B cell (primary cell): ENCODE measurements around the gene IFI16. TPM values are rescaled to one million over a fixed set of nuclear protein-coding genes. Genes with fewer than 3 reads are reported as not detected.

Source experiments
- ATAC-seq: fragments of 200-7000 bp; cut with Tn5 transposase; one replicate; pipeline ENCODE4 v1.10.0; 2021; ENCODE audit warnings: low read depth, mild to moderate bottlenecking, moderate number of reproducible peaks, moderate library complexity
- CTCF ChIA-PET: fragments of 350-600 bp; sonication (Branson Sonifier 250); formaldehyde crosslinking; loops from one replicate; lab custom pipeline; 2021; ENCODE audit warnings: antibody characterized with exemption, inconsistent platforms; lab: Charles Lee
- POLR2A ChIA-PET: fragments of 350-600 bp; sonication (Branson Sonifier 250); formaldehyde crosslinking; loops from one replicate; lab custom pipeline; 2021; ENCODE audit warnings: antibody characterized with exemption; lab: Charles Lee
- DNase-seq: peaks from one replicate; pipeline ENCODE4 v3.0.0; 2013
- H2AFZ ChIP-seq: 2 replicates; pipeline ENCODE4 v1.6.1; 2012; ENCODE audit warnings: mild to moderate bottlenecking, low read depth, low read length; ENCODE audit not compliant: insufficient read depth, poor library complexity, severe bottlenecking
- H3K27ac ChIP-seq, 2 donors: 1 replicate in 1 of 2; 2 replicates in 1 of 2; pipeline ENCODE4 v1.5.1; 2012 to 2013; ENCODE audit warnings: low read length in 2 of 2, mild to moderate bottlenecking in 2 of 2, moderate library complexity in 1 of 2
- H3K27me3 ChIP-seq, 4 experiments: fragments of 200-600 bp in 1 of 4; sonication (generic) in 1 of 4; replicated peaks in 1 of 4; 1 replicate in 2 of 4; 2 replicates in 2 of 4; pipeline versions ENCODE4 v1.6.1 to v1.7.0; 2013 to 2016; ENCODE audit warnings: low read length in 3 of 4, mild to moderate bottlenecking in 2 of 4, mixed read lengths in 1 of 4, moderate library complexity in 1 of 4; ENCODE audit not compliant: insufficient read depth in 4 of 4, control insufficient read depth in 3 of 4; ENCODE audit errors: control extremely low read depth in 1 of 4
- H3K36me3 ChIP-seq, 2 experiments: replicated peaks in 1 of 2; 1 replicate in 1 of 2; 2 replicates in 1 of 2; pipeline versions ENCODE4 v1.6.1 to v1.7.1; 2013; ENCODE audit warnings: low read length in 1 of 2; ENCODE audit not compliant: insufficient read depth in 2 of 2, control insufficient read depth in 1 of 2; ENCODE audit errors: control extremely low read depth in 1 of 2, extremely low read depth in 1 of 2
- H3K4me1 ChIP-seq, 2 donors: fragments of 200-600 bp in 1 of 2; sonication (generic) in 1 of 2; 1 replicate in 1 of 2; 2 replicates in 1 of 2; pipeline versions ENCODE4 v1.5.1 to v1.6.1; 2013 to 2017; ENCODE audit warnings: low read length in 2 of 2; ENCODE audit not compliant: control insufficient read depth in 2 of 2, insufficient read depth in 2 of 2
- H3K4me2 ChIP-seq: replicated peaks from 2 replicates; pipeline ENCODE3; 2012; ENCODE audit warnings: mild to moderate bottlenecking, low read depth, low read length; ENCODE audit not compliant: poor library complexity, severe bottlenecking
- H3K4me3 ChIP-seq, 5 experiments: fragments of 200-600 bp in 1 of 5; sonication (generic) in 1 of 5; 1 replicate in 3 of 5; 2 replicates in 2 of 5; pipeline versions ENCODE4 v1.5.1 to v1.7.0; 2011 to 2016; ENCODE audit warnings: low read length in 4 of 5, mild to moderate bottlenecking in 4 of 5, low read depth in 2 of 5, control low read depth in 1 of 5, moderate library complexity in 1 of 5; ENCODE audit not compliant: insufficient read depth in 1 of 5; ENCODE audit errors: control extremely low read depth in 1 of 5, extremely low read depth in 1 of 5
- H3K79me2 ChIP-seq: fragments of 200-600 bp; sonication (generic); one replicate; pipeline ENCODE4 v1.6.0; 2016; ENCODE audit warnings: low read length; ENCODE audit not compliant: control insufficient read depth, insufficient read depth
- H3K9ac ChIP-seq: fragments of 200-600 bp; sonication (generic); 2 replicates; pipeline ENCODE4 v1.6.1; 2017; ENCODE audit warnings: mild to moderate bottlenecking, low read length, moderate library complexity
- H3K9me3 ChIP-seq, 3 donors: one replicate each; pipeline versions ENCODE4 v1.6.1 to v1.7.1; 2013; ENCODE audit warnings: low read length in 2 of 3; ENCODE audit not compliant: control insufficient read depth in 2 of 3, insufficient read depth in 1 of 3; ENCODE audit errors: control extremely low read depth in 1 of 3
- H4K20me1 ChIP-seq: 2 replicates; pipeline ENCODE4 v1.6.0; 2012; ENCODE audit warnings: mild to moderate bottlenecking, low read length; ENCODE audit not compliant: insufficient read depth, control insufficient read depth, poor library complexity, severe bottlenecking
- H3K27ac Mint-ChIP-seq: one replicate; pipeline ENCODE4 v1.8.0; 2021; ENCODE audit warnings: mixed read lengths
- H3K27me3 Mint-ChIP-seq: one replicate; pipeline ENCODE4 v1.8.0; 2021; ENCODE audit warnings: mixed read lengths
- H3K4me1 Mint-ChIP-seq: one replicate; pipeline ENCODE4 v1.8.0; 2021; ENCODE audit warnings: mixed read lengths
- H3K4me3 Mint-ChIP-seq: one replicate; pipeline ENCODE4 v1.8.0; 2021; ENCODE audit warnings: mixed read lengths
- H3K9me3 Mint-ChIP-seq: one replicate; pipeline ENCODE4 v1.8.0; 2022; ENCODE audit warnings: mixed read lengths; ENCODE audit not compliant: insufficient read depth
- EZH2 ChIP-seq: IDR thresholded peaks from 2 replicates; pipeline ENCODE4 v1.6.1; 2012; ENCODE audit warnings: borderline replicate concordance, low read depth, mild to moderate bottlenecking, moderate library complexity, low read length; ENCODE audit not compliant: insufficient read depth, poor library complexity, severe bottlenecking
- WGBS: methylation state at CpG from one replicate; pipeline ENCODE4 v1.1.5; 2013; ENCODE audit warnings: missing lambda C conversion rate; ENCODE audit not compliant: insufficient coverage; 5-methylcytosine and 5-hydroxymethylcytosine counted together
- intact Hi-C: fragments of 100-400 bp; cut with micrococcal nuclease; formaldehyde crosslinking; loops from one replicate; pipeline ENCODE4 v1.10.0; 2022
- polyA plus RNA-seq: library from polyadenylated mRNA; depleted of rRNA; stranded (reverse); fragments of >200 nt; gene quantifications from 2 replicates; pipeline ENCODE4 v1.2.3, GENCODE V29; 2012
- total RNA-seq, 2 donors: library from RNA; stranded (reverse); fragments of 120-200 nt in 1 of 2; gene quantifications; 1 replicate in 1 of 2; 2 replicates in 1 of 2; pipeline versions ENCODE4 v1.2.3 to v1.2.4, GENCODE V29; 2013 to 2022
- TF ChIP-seq, protein P1 (sequence below): fragments of 200-600 bp; IDR thresholded peaks from one replicate; pipeline ENCODE4 v1.8.0; 2022; ENCODE audit warnings: antibody characterized with exemption, mild to moderate bottlenecking

Gene IFI16
- total and polyA plus RNA-seq, 2 donors (not counting 1 experiment from before 2014, with no cell fraction given) = 89.0 to 176 TPM

GRCh38 chr1:159058751-159059150 lies 49.0 kb downstream of the IFI16 start:
- intact Hi-C loops = no loop called here
- peaks cover 76% of the 10 kb centered on the region for H3K4me1 Mint-ChIP-seq
- POLR2A ChIA-PET = interaction anchor here (0.6 to 1.5 kb wide), 2 partner anchors 18 to 938 kb away, joined by 3 to 4 read pairs; partner anchors contain the start of gene AIM2

GRCh38 chr1:159065106-159065505 lies 55.4 kb downstream of the IFI16 start:
- peaks cover 29% of the 10 kb centered on the region for H3K79me2 ChIP-seq
- Mint-ChIP-seq H3K27ac (peak overlapping the region; percentile 88), H3K9me3 (no peaks in the 10 kb centered on the region), H3K4me1 (peaks cover 77% of the 10 kb centered on the region), H3K4me3 (peak overlapping the region; percentile 40), H3K27me3 (no peaks in the 10 kb centered on the region)
- intact Hi-C loops = loop anchor here (5.0 to 10.0 kb wide), 4 partner anchors 778 to 1280 kb away; partner anchors contain the start of gene CD1C
- H3K27me3 ChIP-seq = no peaks in the 10 kb centered on the region
- ChIA-PET CTCF (interaction anchor here (0.9 to 2.2 kb wide), 2 partner anchors 10 to 943 kb away, joined by 4 to 11 read pairs; no protein-coding TSS in a partner anchor), POLR2A (no interaction called here)
- no peak for TF ChIP-seq EZH2
- TF ChIP-seq, protein P1, sequence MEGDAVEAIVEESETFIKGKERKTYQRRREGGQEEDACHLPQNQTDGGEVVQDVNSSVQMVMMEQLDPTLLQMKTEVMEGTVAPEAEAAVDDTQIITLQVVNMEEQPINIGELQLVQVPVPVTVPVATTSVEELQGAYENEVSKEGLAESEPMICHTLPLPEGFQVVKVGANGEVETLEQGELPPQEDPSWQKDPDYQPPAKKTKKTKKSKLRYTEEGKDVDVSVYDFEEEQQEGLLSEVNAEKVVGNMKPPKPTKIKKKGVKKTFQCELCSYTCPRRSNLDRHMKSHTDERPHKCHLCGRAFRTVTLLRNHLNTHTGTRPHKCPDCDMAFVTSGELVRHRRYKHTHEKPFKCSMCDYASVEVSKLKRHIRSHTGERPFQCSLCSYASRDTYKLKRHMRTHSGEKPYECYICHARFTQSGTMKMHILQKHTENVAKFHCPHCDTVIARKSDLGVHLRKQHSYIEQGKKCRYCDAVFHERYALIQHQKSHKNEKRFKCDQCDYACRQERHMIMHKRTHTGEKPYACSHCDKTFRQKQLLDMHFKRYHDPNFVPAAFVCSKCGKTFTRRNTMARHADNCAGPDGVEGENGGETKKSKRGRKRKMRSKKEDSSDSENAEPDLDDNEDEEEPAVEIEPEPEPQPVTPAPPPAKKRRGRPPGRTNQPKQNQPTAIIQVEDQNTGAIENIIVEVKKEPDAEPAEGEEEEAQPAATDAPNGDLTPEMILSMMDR = no peak
- peaks cover 0 to 3% (median 0%) of the 10 kb centered on the region in 3 donors for H3K9me3 ChIP-seq
- peaks cover 71 to 90% of the 10 kb centered on the region in 2 donors for H3K4me1 ChIP-seq
- peak overlapping the region; percentile 64 for H3K4me2 ChIP-seq
- no peak overlapping the region for H3K9ac ChIP-seq
- H3K27ac ChIP-seq = peak overlapping the region; percentile 89 to 96
- no peak overlapping the region for H3K4me3 ChIP-seq
- H2AFZ ChIP-seq = no peak overlapping the region
- 100% methylated on average over 1 of the region's 8 CpGs for WGBS
- no peak for ATAC-seq
- H4K20me1 ChIP-seq = no peaks in the 10 kb centered on the region
- H3K36me3 ChIP-seq = peaks cover 0 to 43% of the 10 kb centered on the region in 2 experiments
- DNase-seq = no peak

More at GRCh38 chr1:159058751-159059150, 49.0 kb downstream of the IFI16 start:
- Mint-ChIP-seq H3K27ac (peak overlapping the region; percentile 80), H3K4me3 (no peak overlapping the region), H3K9me3 (no peaks in the 10 kb centered on the region), H3K27me3 (no peaks in the 10 kb centered on the region)
- CTCF ChIA-PET = interaction anchor here (0.6 to 11.1 kb wide), 3 partner anchors 12 to 30 kb away, joined by 3 to 222 read pairs (median 4); no protein-coding TSS in a partner anchor
- no peaks in the 10 kb centered on the region for H4K20me1 ChIP-seq
- H3K4me3 ChIP-seq = no peak overlapping the region
- no peak overlapping the region for H3K4me2 ChIP-seq
- DNase-seq (no peak), ATAC-seq (no peak)
- peak overlapping the region in 1 of 2 donors; percentile 78 for H3K27ac ChIP-seq
- H3K27me3 ChIP-seq = no peaks in the 10 kb centered on the region
- peaks cover 0 to 85% of the 10 kb centered on the region in 2 experiments for H3K36me3 ChIP-seq
- peaks cover 66 to 80% of the 10 kb centered on the region in 2 donors for H3K4me1 ChIP-seq
- H3K9me3 ChIP-seq = peaks cover 0 to 6% (median 0%) of the 10 kb centered on the region in 3 donors
- peaks cover 17% of the 10 kb centered on the region for H3K79me2 ChIP-seq
- H2AFZ ChIP-seq = no peak overlapping the region
- no peak overlapping the region for H3K9ac ChIP-seq
- TF ChIP-seq, protein P1 = no peak
- TF ChIP-seq EZH2 = no peak
- WGBS = 96% methylated on average over 3 of the region's 7 CpGs
